Measurements from ENCODE around the gene TMEM63C.
"Not testable (repeated sequence)": the region's sequence is repeated elsewhere in the genome, so short reads cannot be mapped to it uniquely, and the experiment has no call there.

The TMEM63C gene

DNA sequence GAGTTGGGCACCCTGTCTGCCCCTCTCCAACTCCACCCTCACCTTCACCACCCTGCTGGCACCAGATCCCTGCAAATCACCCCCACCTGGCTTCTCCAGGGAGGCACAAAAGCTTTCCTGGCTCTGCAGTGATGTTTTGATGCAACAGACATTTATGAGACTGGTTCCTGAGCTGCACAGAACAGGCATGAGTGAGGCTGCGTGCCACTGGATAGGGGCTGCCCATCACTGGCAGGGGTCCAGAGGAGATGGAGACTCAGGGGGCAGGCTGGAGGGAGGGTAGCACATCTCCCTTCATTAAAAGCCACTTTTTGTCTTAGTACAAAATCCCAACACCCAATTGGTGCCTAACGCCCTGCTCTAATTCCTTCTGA is 22.7 kb upstream of the TMEM63C start:
- Histone ChIP-seq H3K9ac (ENCODE audit: low read length) (no peak overlapping the region), H3K36me3 (ENCODE audit: control insufficient read depth, low read depth, low read length) (no peaks in the 10 kb centered on the region), H3K27me3 (ENCODE audit: control insufficient read depth, insufficient read depth, low read length) (no peaks in the 10 kb centered on the region), H3K4me3 (ENCODE audit: low read length) (peak overlapping the region; percentile 38), H3K27ac (ENCODE audit: low read length) (no peak overlapping the region), H3K9me3 (ENCODE audit: control insufficient read depth, low read depth, low read length) (no peaks in the 10 kb centered on the region), H3K4me1 (ENCODE audit: control insufficient read depth, low read depth, low read length) (peaks cover 16% of the 10 kb centered on the region)

- H3K4me1 ChIP-seq (ENCODE audit: control insufficient read depth, low read depth, low read length), result peaks cover 11% of the 10 kb centered on the region
- H3K9me3 ChIP-seq (ENCODE audit: control insufficient read depth, low read depth, low read length), result no peaks in the 10 kb centered on the region
- H3K4me3 ChIP-seq (ENCODE audit: low read length), result no peak overlapping the region
- H3K36me3 ChIP-seq (ENCODE audit: control insufficient read depth, low read depth, low read length), result no peaks in the 10 kb centered on the region
- no peak overlapping the region for H3K27ac ChIP-seq (ENCODE audit: low read length)
- H3K27me3 ChIP-seq (ENCODE audit: control insufficient read depth, insufficient read depth, low read length), result no peaks in the 10 kb centered on the region
- no peak overlapping the region for H3K9ac ChIP-seq (ENCODE audit: low read length)
Measured at GRCh38 chr14:77161011-77161410, 20.6 kb upstream of the TMEM63C start.

GRCh38 chr14:77170045-77170444 is 11.6 kb upstream of the TMEM63C start:
- H3K27me3 ChIP-seq (ENCODE audit: control insufficient read depth, insufficient read depth, low read length), result no peaks in the 10 kb centered on the region
- H3K4me3 ChIP-seq (ENCODE audit: low read length), result no peak overlapping the region
- H3K27ac ChIP-seq (ENCODE audit: low read length), result no peak overlapping the region
- peaks cover 5% of the 10 kb centered on the region for H3K9me3 ChIP-seq (ENCODE audit: control insufficient read depth, low read depth, low read length)
- H3K4me1 ChIP-seq (ENCODE audit: control insufficient read depth, low read depth, low read length), result no peaks in the 10 kb centered on the region
- H3K9ac ChIP-seq (ENCODE audit: low read length), result no peak overlapping the region
- no peaks in the 10 kb centered on the region for H3K36me3 ChIP-seq (ENCODE audit: control insufficient read depth, low read depth, low read length)

GRCh38 chr14:77172916-77173315 is 8.7 kb upstream of the TMEM63C start:
- H3K36me3 ChIP-seq (ENCODE audit: control insufficient read depth, low read depth, low read length), result no peaks in the 10 kb centered on the region
- no peak overlapping the region for H3K27ac ChIP-seq (ENCODE audit: low read length)
- H3K4me1 ChIP-seq (ENCODE audit: control insufficient read depth, low read depth, low read length), result no peaks in the 10 kb centered on the region
- H3K27me3 ChIP-seq (ENCODE audit: control insufficient read depth, insufficient read depth, low read length), result no peaks in the 10 kb centered on the region
- H3K9ac ChIP-seq (ENCODE audit: low read length), result no peak overlapping the region
- no peak overlapping the region for H3K4me3 ChIP-seq (ENCODE audit: low read length)
- peaks cover 5% of the 10 kb centered on the region for H3K9me3 ChIP-seq (ENCODE audit: control insufficient read depth, low read depth, low read length)

DNA sequence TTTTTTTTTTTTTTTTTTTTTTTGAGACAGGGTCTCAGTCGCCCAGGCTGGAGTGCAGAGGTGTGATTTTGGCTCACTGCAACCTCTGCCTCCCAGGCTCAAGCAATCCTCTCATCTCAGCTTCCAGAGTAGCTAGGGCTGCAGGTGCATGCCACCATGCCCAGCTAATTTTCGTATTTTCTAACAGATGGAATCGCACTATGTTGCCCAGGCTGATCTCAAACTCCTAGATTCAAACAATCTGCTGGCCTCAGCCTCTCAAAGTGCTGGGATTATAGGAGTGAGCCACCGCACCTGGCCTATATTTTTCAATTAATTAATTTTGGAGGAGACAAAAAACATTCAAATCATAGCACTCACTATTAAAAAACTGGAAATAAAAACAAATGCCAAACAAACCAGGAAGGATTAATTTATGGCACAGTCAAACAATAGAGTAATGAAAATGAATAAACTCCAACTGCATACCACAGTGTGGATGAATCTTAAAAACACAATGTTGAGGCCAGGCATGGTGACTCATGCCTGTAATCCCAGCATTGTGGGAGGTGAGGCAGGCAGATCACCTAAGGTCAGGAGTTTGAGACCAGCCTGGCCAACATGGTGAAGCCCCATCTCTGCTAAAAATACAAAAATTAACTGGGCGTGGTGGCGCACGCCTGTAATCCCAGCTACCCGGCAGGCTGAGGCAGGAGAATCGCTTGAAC is 7.5 kb upstream of the TMEM63C start:
- not testable (repeated sequence) for H3K27ac ChIP-seq (ENCODE audit: low read length); H3K36me3 ChIP-seq (ENCODE audit: control insufficient read depth, low read depth, low read length); H3K9ac ChIP-seq (ENCODE audit: low read length); H3K27me3 ChIP-seq (ENCODE audit: control insufficient read depth, insufficient read depth, low read length); H3K4me3 ChIP-seq (ENCODE audit: low read length); H3K9me3 ChIP-seq (ENCODE audit: control insufficient read depth, low read depth, low read length); H3K4me1 ChIP-seq (ENCODE audit: control insufficient read depth, low read depth, low read length)

- no peaks in the 10 kb centered on the region for H3K36me3 ChIP-seq (ENCODE audit: control insufficient read depth, low read depth, low read length)
- H3K4me1 ChIP-seq (ENCODE audit: control insufficient read depth, low read depth, low read length), result peaks cover 2% of the 10 kb centered on the region
- no peaks in the 10 kb centered on the region for H3K27me3 ChIP-seq (ENCODE audit: control insufficient read depth, insufficient read depth, low read length)
- no peak overlapping the region for H3K4me3 ChIP-seq (ENCODE audit: low read length)
- no peaks in the 10 kb centered on the region for H3K9me3 ChIP-seq (ENCODE audit: control insufficient read depth, low read depth, low read length)
- no peak overlapping the region for H3K9ac ChIP-seq (ENCODE audit: low read length)
- no peak overlapping the region for H3K27ac ChIP-seq (ENCODE audit: low read length)
Measured at GRCh38 chr14:77175843-77176242, 5.8 kb upstream of the TMEM63C start.

GRCh38 chr14:77177702-77178101 is 3.9 kb upstream of the TMEM63C start:
- peaks cover 6% of the 10 kb centered on the region for H3K27me3 ChIP-seq (ENCODE audit: control insufficient read depth, insufficient read depth, low read length)
- H3K4me1 ChIP-seq (ENCODE audit: control insufficient read depth, low read depth, low read length), result peaks cover 7% of the 10 kb centered on the region
- H3K36me3 ChIP-seq (ENCODE audit: control insufficient read depth, low read depth, low read length), result no peaks in the 10 kb centered on the region
- no peaks in the 10 kb centered on the region for H3K9me3 ChIP-seq (ENCODE audit: control insufficient read depth, low read depth, low read length)
- no peak overlapping the region for H3K9ac ChIP-seq (ENCODE audit: low read length)
- no peak overlapping the region for H3K27ac ChIP-seq (ENCODE audit: low read length)
- no peak overlapping the region for H3K4me3 ChIP-seq (ENCODE audit: low read length)

- Histone ChIP-seq H3K27me3 (ENCODE audit: control insufficient read depth, insufficient read depth, low read length) (peaks cover 10% of the 10 kb centered on the region), H3K4me1 (ENCODE audit: control insufficient read depth, low read depth, low read length) (peaks cover 7% of the 10 kb centered on the region), H3K27ac (ENCODE audit: low read length) (no peak overlapping the region), H3K9me3 (ENCODE audit: control insufficient read depth, low read depth, low read length) (no peaks in the 10 kb centered on the region), H3K36me3 (ENCODE audit: control insufficient read depth, low read depth, low read length) (no peaks in the 10 kb centered on the region), H3K4me3 (ENCODE audit: low read length) (no peak overlapping the region), H3K9ac (ENCODE audit: low read length) (no peak overlapping the region)
Measured at GRCh38 chr14:77178656-77179055, 2.9 kb upstream of the TMEM63C start.

GRCh38 chr14:77180726-77181602 is 634 bp upstream of the TMEM63C start:
- H3K9me3 ChIP-seq (ENCODE audit: control insufficient read depth, low read depth, low read length), result no peaks in the 10 kb centered on the region
- peak overlapping the region; percentile 77 for H3K4me3 ChIP-seq (ENCODE audit: low read length)
- peaks cover 7% of the 10 kb centered on the region for H3K4me1 ChIP-seq (ENCODE audit: control insufficient read depth, low read depth, low read length)
- H3K36me3 ChIP-seq (ENCODE audit: control insufficient read depth, low read depth, low read length), result no peaks in the 10 kb centered on the region
- H3K27me3 ChIP-seq (ENCODE audit: control insufficient read depth, insufficient read depth, low read length), result peaks cover 10% of the 10 kb centered on the region
- no peak overlapping the region for H3K27ac ChIP-seq (ENCODE audit: low read length)
- no peak overlapping the region for H3K9ac ChIP-seq (ENCODE audit: low read length)

- Histone ChIP-seq H3K27ac (ENCODE audit: low read length) (no peak overlapping the region), H3K4me1 (ENCODE audit: control insufficient read depth, low read depth, low read length) (peaks cover 7% of the 10 kb centered on the region), H3K9ac (ENCODE audit: low read length) (no peak overlapping the region)
Measured at GRCh38 chr14:77183896-77184295, 2.3 kb downstream of the TMEM63C start.

DNA sequence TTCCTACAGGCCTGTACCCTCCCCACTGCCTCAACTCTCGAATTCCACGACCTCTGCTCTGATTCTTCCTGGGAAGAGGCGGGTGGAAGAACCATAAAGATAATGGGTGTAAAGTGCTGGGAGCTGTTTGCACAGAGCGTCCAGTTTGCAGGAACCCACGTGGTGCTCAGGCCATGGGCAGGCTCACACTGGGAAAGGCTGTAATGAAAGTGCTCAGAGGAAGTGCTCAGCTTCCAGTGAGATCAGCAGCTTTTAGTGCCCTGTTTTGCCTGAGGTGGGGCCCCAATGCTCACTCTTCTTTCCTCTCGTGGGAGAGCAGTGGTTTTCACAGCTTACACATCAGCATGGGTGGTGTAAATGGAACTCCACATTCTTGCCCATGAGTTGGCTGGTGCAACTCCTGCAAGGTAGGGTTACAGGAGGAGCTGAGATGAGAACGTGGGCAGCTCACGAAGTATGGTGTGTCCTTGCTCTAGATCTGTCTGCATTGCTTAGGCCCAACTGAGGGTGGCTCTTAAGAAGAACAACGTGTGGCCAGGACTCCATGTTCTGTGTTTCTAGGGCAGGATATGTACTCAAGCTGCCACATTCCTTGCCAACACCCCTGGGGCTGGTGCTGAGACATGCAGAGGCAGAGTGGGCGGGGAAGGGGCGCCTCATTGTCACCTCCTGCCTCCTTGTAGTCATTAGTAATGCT is 2.9 kb downstream of the TMEM63C start:
- no peak overlapping the region for H3K27ac ChIP-seq (ENCODE audit: low read length)
- no peak overlapping the region for H3K9ac ChIP-seq (ENCODE audit: low read length)
- peaks cover 10% of the 10 kb centered on the region for H3K27me3 ChIP-seq (ENCODE audit: control insufficient read depth, insufficient read depth, low read length)
- no peaks in the 10 kb centered on the region for H3K36me3 ChIP-seq (ENCODE audit: control insufficient read depth, low read depth, low read length)
- peaks cover 7% of the 10 kb centered on the region for H3K4me1 ChIP-seq (ENCODE audit: control insufficient read depth, low read depth, low read length)
- no peaks in the 10 kb centered on the region for H3K9me3 ChIP-seq (ENCODE audit: control insufficient read depth, low read depth, low read length)
- no peak overlapping the region for H3K4me3 ChIP-seq (ENCODE audit: low read length)

More at GRCh38 chr14:77183896-77184295, 2.3 kb downstream of the TMEM63C start:
- no peaks in the 10 kb centered on the region for H3K9me3 ChIP-seq (ENCODE audit: control insufficient read depth, low read depth, low read length)
- no peak overlapping the region for H3K4me3 ChIP-seq (ENCODE audit: low read length)
- peaks cover 10% of the 10 kb centered on the region for H3K27me3 ChIP-seq (ENCODE audit: control insufficient read depth, insufficient read depth, low read length)
- H3K36me3 ChIP-seq (ENCODE audit: control insufficient read depth, low read depth, low read length), result no peaks in the 10 kb centered on the region
